ENCODE measurements around the gene PTPRJ. TPM values are rescaled to one million over a fixed set of nuclear protein-coding genes. Genes with fewer than 3 reads are reported as not detected.
"Not testable (repeated sequence)": the region's sequence is repeated elsewhere in the genome, so short reads cannot be mapped to it uniquely, and the experiment has no call there.

PTPRJ gene
- total RNA-seq, 2 donors from 2014 or later = 36.6 to 50.6 TPM

GRCh38 chr11:48190906-48191654 is 210.7 kb downstream of the PTPRJ start:
- H3K36me3 Mint-ChIP-seq (ENCODE audit: insufficient read depth in 2 of 2); H3K9me3 Mint-ChIP-seq; H3K27me3 Mint-ChIP-seq (ENCODE audit: low read depth); ATAC-seq (replicated peaks in 1 of 2): not testable (repeated sequence)
- Mint-ChIP-seq H3K27ac (peak overlapping the region; percentile 53), H3K4me1 (ENCODE audit: low read depth) (peaks cover 18% of the 10 kb centered on the region), H3K4me3 (peak overlapping the region; percentile 71 to 75)
- DNase-seq = peak; percentile 16 to 20

- no peaks in the 10 kb centered on the region for H3K27me3 Mint-ChIP-seq (ENCODE audit: low read depth)
- H3K4me3 Mint-ChIP-seq = no peak overlapping the region
- H3K4me1 Mint-ChIP-seq (ENCODE audit: low read depth) = peaks cover 18% of the 10 kb centered on the region
- DNase-seq (no peak), ATAC-seq (replicated peaks in 1 of 2) (no peak)
- H3K9me3 Mint-ChIP-seq = peaks cover 12 to 14% of the 10 kb centered on the region in 2 donors
- H3K27ac Mint-ChIP-seq = no peak overlapping the region
- peaks cover 10 to 11% of the 10 kb centered on the region in 2 donors for H3K36me3 Mint-ChIP-seq (ENCODE audit: insufficient read depth in 2 of 2)
These were observed 213.5 kb downstream of the PTPRJ start for GRCh38 chr11:48193876-48194275.

- Mint-ChIP-seq H3K9me3 (no peaks in the 10 kb centered on the region), H3K27me3 (ENCODE audit: low read depth) (peaks cover 17% of the 10 kb centered on the region), H3K36me3 (ENCODE audit: insufficient read depth in 2 of 2) (no peaks in the 10 kb centered on the region), H3K4me3 (no peak overlapping the region), H3K4me1 (ENCODE audit: low read depth) (no peaks in the 10 kb centered on the region), H3K27ac (no peak overlapping the region)
- no peak for ATAC-seq (replicated peaks in 1 of 2)
- DNase-seq = no peak
These were observed 227.5 kb downstream of the PTPRJ start for GRCh38 chr11:48207881-48208280.

GRCh38 chr11:48210052-48210451 is 229.7 kb downstream of the PTPRJ start:
- Mint-ChIP-seq H3K4me3 (no peak overlapping the region), H3K9me3 (no peaks in the 10 kb centered on the region), H3K27me3 (ENCODE audit: low read depth) (peaks cover 17% of the 10 kb centered on the region), H3K4me1 (ENCODE audit: low read depth) (no peaks in the 10 kb centered on the region), H3K36me3 (ENCODE audit: insufficient read depth in 2 of 2) (no peaks in the 10 kb centered on the region), H3K27ac (no peak overlapping the region)
- DNase-seq = no peak
- no peak for ATAC-seq (replicated peaks in 1 of 2)

- no peaks in the 10 kb centered on the region for H3K27me3 Mint-ChIP-seq (ENCODE audit: low read depth)
- no peaks in the 10 kb centered on the region for H3K4me1 Mint-ChIP-seq (ENCODE audit: low read depth)
- DNase-seq (no peak), ATAC-seq (replicated peaks in 1 of 2) (no peak)
- H3K9me3 Mint-ChIP-seq = no peaks in the 10 kb centered on the region
- no peak within 1 kb of the TSS for H3K27ac Mint-ChIP-seq
- no peak within 1 kb of the TSS for H3K4me3 Mint-ChIP-seq
- no peaks in the 10 kb centered on the region for H3K36me3 Mint-ChIP-seq (ENCODE audit: insufficient read depth in 2 of 2)
These were observed 236.2 kb downstream of the PTPRJ start, which contains the start of gene OR4B1 for GRCh38 chr11:48216510-48216909. Gene OR4B1 (plus strand): TSS chr11:48216810. CDS start chr11:48216810, 0 bp downstream.

Other genes with a start within 250 kb of the PTPRJ start
- 100 to 1,000 TPM; 148 to 157 TPM for gene FNBP4, start 213.2 kb upstream of the PTPRJ start, total RNA-seq
- 10 to 100 TPM; 53.9 to 61.8 TPM for gene NUP160, start 132.2 kb upstream of the PTPRJ start, total RNA-seq
- gene OR4B1, start 236.3 kb downstream of the PTPRJ start, total RNA-seq = not detected

Data from activated T-cell treated with anti-CD3 and anti-CD28 coated beads, Interleukin-2, amount 50 U/mL, for 72 hours (primary cell).